ENCODE results near the gene DPY19L3.
"Not testable (repeated sequence)": the region's sequence is repeated elsewhere in the genome, so short reads cannot be mapped to it uniquely, and the experiment has no call there.

Gene DPY19L3

DNA sequence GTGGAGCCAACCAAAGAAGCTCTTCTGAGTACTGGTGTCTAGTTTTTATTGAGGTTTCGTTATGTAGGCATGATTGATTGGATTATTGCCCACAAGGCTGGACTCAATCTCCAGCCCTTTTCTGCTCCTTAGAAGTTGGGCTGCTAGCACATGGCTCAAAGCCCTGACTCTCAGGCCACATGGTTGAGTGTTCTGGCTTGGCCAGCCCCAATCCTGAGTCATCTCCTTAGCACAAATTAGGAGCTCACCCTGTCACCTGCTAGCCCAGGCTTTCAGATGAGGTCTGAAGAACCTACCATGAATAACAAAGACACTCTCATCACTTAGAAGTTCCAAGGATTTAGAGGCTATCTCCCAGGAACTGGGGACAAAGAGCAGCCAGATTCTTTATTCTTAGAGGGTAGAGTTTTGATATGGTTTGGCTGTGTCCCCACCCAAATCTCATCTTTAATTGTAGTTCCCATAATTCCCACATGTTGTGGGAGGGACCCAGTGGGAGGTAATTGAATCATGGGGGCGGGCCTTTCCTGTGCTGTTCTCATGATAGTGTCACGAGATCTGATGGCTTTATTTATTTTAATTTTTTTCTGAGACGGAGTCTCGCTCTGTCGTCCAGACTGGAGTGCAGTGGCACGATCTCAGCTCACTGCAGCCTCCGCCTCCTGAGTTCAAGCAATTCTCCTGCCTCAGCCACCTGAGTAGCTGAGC, 11.3 kb downstream of the DPY19L3 start:
- Histone ChIP-seq H3K36me3 (ENCODE audit: control insufficient read depth in 1 of 2, insufficient read depth in 2 of 2, low read length in 2 of 2) (peaks cover 12 to 15% of the 10 kb centered on the region in 2 donors), H3K27ac (ENCODE audit: low read length) (no peak overlapping the region), H3K27me3 (ENCODE audit: low read depth, low read length) (no peaks in the 10 kb centered on the region), H3K9me3 (ENCODE audit: control insufficient read depth in 1 of 2, low read length in 2 of 2) (no peaks in the 10 kb centered on the region), H3K4me3 (ENCODE audit: low read depth in 1 of 2, low read length in 2 of 2) (no peak overlapping the region), H3K4me1 (ENCODE audit: control insufficient read depth in 1 of 2, insufficient read depth in 2 of 2, low read length in 2 of 2) (no peaks in the 10 kb centered on the region)

GRCh38 chr19:32418155-32418554, 12.6 kb downstream of the DPY19L3 start:
- H3K9me3 ChIP-seq (ENCODE audit: control insufficient read depth in 1 of 2, low read length in 2 of 2): no peaks in the 10 kb centered on the region
- H3K27ac ChIP-seq (ENCODE audit: low read length): no peak overlapping the region
- peaks cover 5% of the 10 kb centered on the region in 2 donors for H3K36me3 ChIP-seq (ENCODE audit: control insufficient read depth in 1 of 2, insufficient read depth in 2 of 2, low read length in 2 of 2)
- H3K27me3 ChIP-seq (ENCODE audit: low read depth, low read length): no peaks in the 10 kb centered on the region
- no peaks in the 10 kb centered on the region for H3K4me1 ChIP-seq (ENCODE audit: control insufficient read depth in 1 of 2, insufficient read depth in 2 of 2, low read length in 2 of 2)
- H3K4me3 ChIP-seq (ENCODE audit: low read depth in 1 of 2, low read length in 2 of 2): no peak overlapping the region

GRCh38 chr19:32421589-32422361, 16.2 kb downstream of the DPY19L3 start:
- H3K36me3 ChIP-seq (ENCODE audit: control insufficient read depth in 1 of 2, insufficient read depth in 2 of 2, low read length in 2 of 2): peaks cover 0 to 4% of the 10 kb centered on the region in 2 donors
- no peaks in the 10 kb centered on the region for H3K27me3 ChIP-seq (ENCODE audit: low read depth, low read length)
- H3K4me1 ChIP-seq (ENCODE audit: control insufficient read depth in 1 of 2, insufficient read depth in 2 of 2, low read length in 2 of 2): no peaks in the 10 kb centered on the region
- no peak overlapping the region for H3K4me3 ChIP-seq (ENCODE audit: low read depth in 1 of 2, low read length in 2 of 2)
- no peaks in the 10 kb centered on the region for H3K9me3 ChIP-seq (ENCODE audit: control insufficient read depth in 1 of 2, low read length in 2 of 2)
- H3K27ac ChIP-seq (ENCODE audit: low read length): no peak overlapping the region

GRCh38 chr19:32422435-32422834, 16.9 kb downstream of the DPY19L3 start:
- H3K36me3 ChIP-seq (ENCODE audit: control insufficient read depth in 1 of 2, insufficient read depth in 2 of 2, low read length in 2 of 2): peaks cover 0 to 4% of the 10 kb centered on the region in 2 donors
- no peak overlapping the region for H3K27ac ChIP-seq (ENCODE audit: low read length)
- H3K4me1 ChIP-seq (ENCODE audit: control insufficient read depth in 1 of 2, insufficient read depth in 2 of 2, low read length in 2 of 2): no peaks in the 10 kb centered on the region
- H3K27me3 ChIP-seq (ENCODE audit: low read depth, low read length): no peaks in the 10 kb centered on the region
- no peaks in the 10 kb centered on the region for H3K9me3 ChIP-seq (ENCODE audit: control insufficient read depth in 1 of 2, low read length in 2 of 2)
- H3K4me3 ChIP-seq (ENCODE audit: low read depth in 1 of 2, low read length in 2 of 2): no peak overlapping the region

DNA sequence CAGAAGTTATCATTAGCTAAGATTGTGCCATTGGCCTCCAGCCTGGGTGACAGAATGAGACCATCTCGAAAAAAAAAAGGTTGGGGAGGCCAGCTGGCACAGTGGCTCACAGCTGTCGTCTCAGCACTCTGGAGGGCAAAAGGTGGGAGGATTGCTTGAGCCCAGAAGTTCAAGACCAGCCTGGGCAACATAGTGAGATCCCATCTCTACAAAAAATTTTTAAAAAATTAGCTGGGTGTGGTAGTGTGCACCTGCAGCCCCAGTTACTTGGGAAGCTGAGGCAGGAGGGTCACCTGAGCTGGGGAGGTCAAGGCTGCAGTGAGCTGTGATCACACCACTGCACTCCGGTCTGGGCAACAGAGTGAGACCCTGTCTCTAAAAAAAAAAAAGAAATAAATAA, 18.4 kb downstream of the DPY19L3 start:
- not testable (repeated sequence) for H3K4me1 ChIP-seq (ENCODE audit: control insufficient read depth in 1 of 2, insufficient read depth in 2 of 2, low read length in 2 of 2); H3K27me3 ChIP-seq (ENCODE audit: low read depth, low read length); H3K4me3 ChIP-seq (ENCODE audit: low read depth in 1 of 2, low read length in 2 of 2); H3K36me3 ChIP-seq (ENCODE audit: control insufficient read depth in 1 of 2, insufficient read depth in 2 of 2, low read length in 2 of 2); H3K27ac ChIP-seq (ENCODE audit: low read length); H3K9me3 ChIP-seq (ENCODE audit: control insufficient read depth in 1 of 2, low read length in 2 of 2)

- Histone ChIP-seq H3K4me3 (ENCODE audit: low read depth in 1 of 2, low read length in 2 of 2) (no peak overlapping the region), H3K27ac (ENCODE audit: low read length) (no peak overlapping the region), H3K27me3 (ENCODE audit: low read depth, low read length) (no peaks in the 10 kb centered on the region), H3K36me3 (ENCODE audit: control insufficient read depth in 1 of 2, insufficient read depth in 2 of 2, low read length in 2 of 2) (peaks cover 0 to 4% of the 10 kb centered on the region in 2 donors), H3K9me3 (ENCODE audit: control insufficient read depth in 1 of 2, low read length in 2 of 2) (no peaks in the 10 kb centered on the region), H3K4me1 (ENCODE audit: control insufficient read depth in 1 of 2, insufficient read depth in 2 of 2, low read length in 2 of 2) (no peaks in the 10 kb centered on the region)
Measured at GRCh38 chr19:32427536-32427935, 22.0 kb downstream of the DPY19L3 start.

- no peaks in the 10 kb centered on the region for H3K4me1 ChIP-seq (ENCODE audit: control insufficient read depth in 1 of 2, insufficient read depth in 2 of 2, low read length in 2 of 2)
- H3K36me3 ChIP-seq (ENCODE audit: control insufficient read depth in 1 of 2, insufficient read depth in 2 of 2, low read length in 2 of 2): peaks cover 8 to 14% of the 10 kb centered on the region in 2 donors
Measured at GRCh38 chr19:32436692-32437091, 31.1 kb downstream of the DPY19L3 start.

DNA sequence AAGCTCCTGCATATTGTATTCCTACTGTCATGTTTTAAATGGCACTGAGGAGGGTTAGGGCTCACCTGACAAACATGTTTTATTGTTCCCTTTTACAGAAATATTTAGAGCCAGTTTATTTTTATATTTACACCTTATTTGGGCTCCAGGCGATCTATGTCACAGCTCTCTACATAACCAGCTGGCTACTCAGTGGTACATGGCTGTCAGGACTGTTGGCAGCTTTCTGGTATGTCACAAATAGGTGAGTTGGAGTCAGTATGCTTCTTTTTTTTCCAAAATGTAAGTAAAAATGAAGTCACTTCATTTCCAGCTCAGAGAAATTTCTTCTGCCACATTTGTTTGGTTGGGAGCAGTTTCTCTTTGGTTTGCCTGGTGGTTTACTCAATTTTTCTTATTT, 31.5 kb downstream of the DPY19L3 start:
- Histone ChIP-seq H3K27me3 (ENCODE audit: low read depth, low read length) (no peaks in the 10 kb centered on the region), H3K27ac (ENCODE audit: low read length) (no peak overlapping the region), H3K4me1 (ENCODE audit: control insufficient read depth in 1 of 2, insufficient read depth in 2 of 2, low read length in 2 of 2) (no peaks in the 10 kb centered on the region), H3K4me3 (ENCODE audit: low read depth in 1 of 2, low read length in 2 of 2) (no peak overlapping the region), H3K9me3 (ENCODE audit: control insufficient read depth in 1 of 2, low read length in 2 of 2) (no peaks in the 10 kb centered on the region), H3K36me3 (ENCODE audit: control insufficient read depth in 1 of 2, insufficient read depth in 2 of 2, low read length in 2 of 2) (peaks cover 11 to 14% of the 10 kb centered on the region in 2 donors)

More at GRCh38 chr19:32436692-32437091, 31.1 kb downstream of the DPY19L3 start:
- Histone ChIP-seq H3K9me3 (ENCODE audit: control insufficient read depth in 1 of 2, low read length in 2 of 2) (no peaks in the 10 kb centered on the region), H3K27me3 (ENCODE audit: low read depth, low read length) (no peaks in the 10 kb centered on the region), H3K27ac (ENCODE audit: low read length) (no peak overlapping the region), H3K4me3 (ENCODE audit: low read depth in 1 of 2, low read length in 2 of 2) (no peak overlapping the region)

- Histone ChIP-seq H3K9me3 (ENCODE audit: control insufficient read depth in 1 of 2, low read length in 2 of 2) (no peaks in the 10 kb centered on the region), H3K36me3 (ENCODE audit: control insufficient read depth in 1 of 2, insufficient read depth in 2 of 2, low read length in 2 of 2) (peaks cover 12 to 23% of the 10 kb centered on the region in 2 donors), H3K4me3 (ENCODE audit: low read depth in 1 of 2, low read length in 2 of 2) (no peak overlapping the region), H3K27ac (ENCODE audit: low read length) (no peak overlapping the region), H3K27me3 (ENCODE audit: low read depth, low read length) (no peaks in the 10 kb centered on the region), H3K4me1 (ENCODE audit: control insufficient read depth in 1 of 2, insufficient read depth in 2 of 2, low read length in 2 of 2) (no peaks in the 10 kb centered on the region)
Measured at GRCh38 chr19:32438751-32439150, 33.2 kb downstream of the DPY19L3 start.

- H3K4me1 ChIP-seq (ENCODE audit: control insufficient read depth in 1 of 2, insufficient read depth in 2 of 2, low read length in 2 of 2): no peaks in the 10 kb centered on the region
- H3K36me3 ChIP-seq (ENCODE audit: control insufficient read depth in 1 of 2, insufficient read depth in 2 of 2, low read length in 2 of 2): peaks cover 8 to 9% of the 10 kb centered on the region in 2 donors
- no peak overlapping the region for H3K27ac ChIP-seq (ENCODE audit: low read length)
- H3K4me3 ChIP-seq (ENCODE audit: low read depth in 1 of 2, low read length in 2 of 2): no peak overlapping the region
- no peaks in the 10 kb centered on the region for H3K9me3 ChIP-seq (ENCODE audit: control insufficient read depth in 1 of 2, low read length in 2 of 2)
- H3K27me3 ChIP-seq (ENCODE audit: low read depth, low read length): no peaks in the 10 kb centered on the region
Measured at GRCh38 chr19:32442650-32443049, 37.1 kb downstream of the DPY19L3 start.

- peaks cover 0 to 15% of the 10 kb centered on the region in 2 donors for H3K36me3 ChIP-seq (ENCODE audit: control insufficient read depth in 1 of 2, insufficient read depth in 2 of 2, low read length in 2 of 2)
- H3K27me3 ChIP-seq (ENCODE audit: low read depth, low read length); H3K27ac ChIP-seq (ENCODE audit: low read length); H3K4me1 ChIP-seq (ENCODE audit: control insufficient read depth in 1 of 2, insufficient read depth in 2 of 2, low read length in 2 of 2); H3K9me3 ChIP-seq (ENCODE audit: control insufficient read depth in 1 of 2, low read length in 2 of 2); H3K4me3 ChIP-seq (ENCODE audit: low read depth in 1 of 2, low read length in 2 of 2): not testable (repeated sequence)
Measured at GRCh38 chr19:32447534-32447933, 42.0 kb downstream of the DPY19L3 start.

Measured in muscle layer of duodenum (tissue), 2 donors.